Lower leg skin (tissue), 3 donors: ENCODE results near the gene EGFLAM.

Experiments used
- POLR2A ChIP-seq, 2 donors: fragments of 450-650 bp; IDR thresholded peaks; one replicate each; pipeline ENCODE4 v1.6.1; 2016 to 2017; ENCODE audit warnings: antibody characterized with exemption in 2 of 2, mild to moderate bottlenecking in 1 of 2, moderate library complexity in 1 of 2
- TF ChIP-seq, protein P1 (sequence below), 3 donors: fragments of 450-650 bp; IDR thresholded peaks; one replicate each; pipeline ENCODE4 v1.5.1; 2016; ENCODE audit warnings: antibody characterized with exemption in 3 of 3, mild to moderate bottlenecking in 3 of 3, moderate library complexity in 2 of 3

DNA sequence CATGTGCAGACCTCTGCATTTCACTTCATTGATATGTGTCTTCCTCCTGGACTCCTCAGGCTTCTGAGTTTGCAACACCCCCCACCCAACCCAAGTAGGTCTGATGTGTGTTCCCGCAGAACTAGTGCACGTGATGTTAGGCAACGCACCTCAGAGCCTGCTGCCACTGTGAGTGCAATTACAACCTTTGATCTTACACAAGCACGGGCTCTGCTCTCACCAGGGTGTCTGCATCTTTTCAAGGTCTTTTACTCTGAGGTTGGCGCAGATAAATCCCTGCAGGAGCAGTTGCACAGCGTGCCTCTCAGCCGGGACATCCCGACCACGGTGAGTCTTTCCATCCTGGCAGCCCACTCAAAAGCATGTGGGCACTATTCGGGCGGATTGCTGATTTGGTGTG lies 80.1 kb downstream of the EGFLAM start:
- TF ChIP-seq, protein P1, sequence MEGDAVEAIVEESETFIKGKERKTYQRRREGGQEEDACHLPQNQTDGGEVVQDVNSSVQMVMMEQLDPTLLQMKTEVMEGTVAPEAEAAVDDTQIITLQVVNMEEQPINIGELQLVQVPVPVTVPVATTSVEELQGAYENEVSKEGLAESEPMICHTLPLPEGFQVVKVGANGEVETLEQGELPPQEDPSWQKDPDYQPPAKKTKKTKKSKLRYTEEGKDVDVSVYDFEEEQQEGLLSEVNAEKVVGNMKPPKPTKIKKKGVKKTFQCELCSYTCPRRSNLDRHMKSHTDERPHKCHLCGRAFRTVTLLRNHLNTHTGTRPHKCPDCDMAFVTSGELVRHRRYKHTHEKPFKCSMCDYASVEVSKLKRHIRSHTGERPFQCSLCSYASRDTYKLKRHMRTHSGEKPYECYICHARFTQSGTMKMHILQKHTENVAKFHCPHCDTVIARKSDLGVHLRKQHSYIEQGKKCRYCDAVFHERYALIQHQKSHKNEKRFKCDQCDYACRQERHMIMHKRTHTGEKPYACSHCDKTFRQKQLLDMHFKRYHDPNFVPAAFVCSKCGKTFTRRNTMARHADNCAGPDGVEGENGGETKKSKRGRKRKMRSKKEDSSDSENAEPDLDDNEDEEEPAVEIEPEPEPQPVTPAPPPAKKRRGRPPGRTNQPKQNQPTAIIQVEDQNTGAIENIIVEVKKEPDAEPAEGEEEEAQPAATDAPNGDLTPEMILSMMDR (IDR thresholded peaks at IDR 0.05), result no peak
- no peak for TF ChIP-seq POLR2A (IDR thresholded peaks at IDR 0.05)
